WTC11 (cell line): ENCODE results near the gene C17orf50. TPM values are rescaled to one million over a fixed set of nuclear protein-coding genes. Genes with fewer than 3 reads are reported as not detected.

Experiments used
- ATAC-seq: fragments of 200-7000 bp; cut with Tn5 transposase; 2 replicates; pipeline ENCODE4 v1.10.0; 2021; ENCODE audit warnings: mild to moderate bottlenecking, moderate library complexity
- CTCF ChIA-PET: fragments of 300-600 bp; sonication (Branson Sonifier 250); formaldehyde crosslinking; loops from one replicate; lab custom pipeline; 2021; ENCODE audit warnings: antibody characterized with exemption; lab: Charles Lee
- POLR2A ChIA-PET: fragments of 350-600 bp; sonication (Branson Sonifier 250); formaldehyde crosslinking; loops from one replicate; lab custom pipeline; 2021; ENCODE audit warnings: antibody characterized with exemption; lab: Charles Lee
- DNase-seq: peaks from one replicate; pipeline ENCODE4 v3.0.0; 2021; ENCODE audit warnings: low spot score
- H3K27ac Mint-ChIP-seq: 2 replicates; pipeline ENCODE4 v1.8.0; 2021; ENCODE audit warnings: mixed read lengths
- H3K27me3 Mint-ChIP-seq: 2 replicates; pipeline ENCODE4 v1.8.0; 2021; ENCODE audit warnings: low read depth, mild to moderate bottlenecking, moderate library complexity, mixed read lengths
- H3K36me3 Mint-ChIP-seq: 2 replicates; pipeline ENCODE4 v1.8.0; 2021; ENCODE audit warnings: mixed read lengths
- H3K4me1 Mint-ChIP-seq: 2 replicates; pipeline ENCODE4 v1.8.0; 2022; ENCODE audit warnings: mixed read lengths
- H3K4me3 Mint-ChIP-seq: 2 replicates; pipeline ENCODE4 v1.8.0; 2021; ENCODE audit warnings: mild to moderate bottlenecking, moderate library complexity, mixed read lengths
- H3K9me3 Mint-ChIP-seq: 2 replicates; pipeline ENCODE4 v1.8.0; 2021; ENCODE audit warnings: mixed read lengths
- ATF1 ChIP-seq: sonication (generic); formaldehyde crosslinking; IDR thresholded peaks from 2 replicates; pipeline ENCODE4 v1.8.1; 2023; ENCODE audit warnings: mild to moderate bottlenecking, moderate library complexity, missing genetic modification reagents
- CBFB ChIP-seq: sonication (generic); formaldehyde crosslinking; IDR thresholded peaks from 2 replicates; pipeline ENCODE4 v1.8.1; 2022; ENCODE audit warnings: mild to moderate bottlenecking, low read depth, missing genetic modification reagents
- E2F4 ChIP-seq: sonication (generic); formaldehyde crosslinking; IDR thresholded peaks from 2 replicates; pipeline ENCODE4 v1.8.1; 2022; ENCODE audit warnings: low read depth, mild to moderate bottlenecking, moderate library complexity, missing genetic modification reagents, borderline replicate concordance
- ESRRA ChIP-seq: sonication (generic); formaldehyde crosslinking; IDR thresholded peaks from 2 replicates; pipeline ENCODE4 v1.8.1; 2022; ENCODE audit warnings: mild to moderate bottlenecking, missing genetic modification reagents, borderline replicate concordance
- ETV6 ChIP-seq: sonication (generic); formaldehyde crosslinking; IDR thresholded peaks from 2 replicates; pipeline ENCODE4 v1.8.1; 2022; ENCODE audit warnings: mild to moderate bottlenecking, missing genetic modification reagents
- FOXK1 ChIP-seq: sonication (generic); formaldehyde crosslinking; IDR thresholded peaks from 2 replicates; pipeline ENCODE4 v1.8.0; 2022; ENCODE audit warnings: mild to moderate bottlenecking, moderate library complexity, missing genetic modification reagents
- HMGA2 ChIP-seq: fragments of 250-450 bp; sonication (Bioruptor Pico); IDR thresholded peaks from 2 replicates; pipeline ENCODE4 v1.4.0; 2021; ENCODE audit warnings: mild to moderate bottlenecking, moderate library complexity
- KAT7 ChIP-seq: sonication (generic); formaldehyde crosslinking; IDR thresholded peaks from 2 replicates; pipeline ENCODE4 v1.8.1; 2023; ENCODE audit warnings: missing genetic modification reagents, mild to moderate bottlenecking, borderline replicate concordance
- NFYB ChIP-seq: sonication (generic); formaldehyde crosslinking; conservative IDR thresholded peaks from 2 replicates; pipeline ENCODE4 v1.8.0; 2022; ENCODE audit warnings: low read depth, missing genetic modification reagents
- NR3C1 ChIP-seq: sonication (generic); formaldehyde crosslinking; conservative IDR thresholded peaks from 2 replicates; pipeline ENCODE4 v1.8.1; 2023; ENCODE audit warnings: low read depth, mild to moderate bottlenecking, missing genetic modification reagents
- SMAD3 ChIP-seq: sonication (generic); formaldehyde crosslinking; IDR thresholded peaks from 2 replicates; pipeline ENCODE4 v1.8.0; 2022; ENCODE audit warnings: missing genetic modification reagents, mild to moderate bottlenecking, borderline replicate concordance
- STAT6 ChIP-seq: sonication (generic); formaldehyde crosslinking; conservative IDR thresholded peaks from 2 replicates; pipeline ENCODE4 v1.8.1; 2023; ENCODE audit warnings: mild to moderate bottlenecking, low read depth, missing genetic modification reagents, moderate library complexity
- ZBTB43 ChIP-seq: sonication (generic); formaldehyde crosslinking; IDR thresholded peaks from 2 replicates; pipeline ENCODE4 v1.8.1; 2023; ENCODE audit warnings: mild to moderate bottlenecking, missing genetic modification reagents
- ZMAT4 ChIP-seq: fragments of 250-450 bp; sonication (Bioruptor Pico); IDR thresholded peaks from 2 replicates; pipeline ENCODE4 v1.9.0; 2021; ENCODE audit warnings: mild to moderate bottlenecking
- ZNF263 ChIP-seq: sonication (generic); formaldehyde crosslinking; IDR thresholded peaks from 2 replicates; pipeline ENCODE4 v1.8.1; 2022; ENCODE audit warnings: low read depth, mild to moderate bottlenecking, moderate library complexity, missing genetic modification reagents
- ZNF396 ChIP-seq: fragments of 250-450 bp; sonication (Bioruptor Pico); IDR thresholded peaks from 2 replicates; pipeline ENCODE4 v1.8.0; 2021; ENCODE audit warnings: mild to moderate bottlenecking, moderate library complexity, borderline replicate concordance
- ZNF423 ChIP-seq: fragments of 250-450 bp; sonication (Bioruptor Pico); IDR thresholded peaks from 2 replicates; pipeline ENCODE4 v2.1.2; 2022; ENCODE audit warnings: mild to moderate bottlenecking, moderate library complexity
- ZNF425 ChIP-seq: fragments of 250-450 bp; sonication (Bioruptor Pico); conservative IDR thresholded peaks from 2 replicates; pipeline ENCODE4 v1.9.0; 2021; ENCODE audit warnings: mild to moderate bottlenecking
- total RNA-seq: library from RNA; stranded (reverse); gene quantifications from 3 replicates; pipeline ENCODE4 v1.2.3, GENCODE V29; 2021

C17orf50 gene
- total RNA-seq, 1 experiment from 2014 or later: 0.35 TPM

GRCh38 chr17:35710950-35711349 is 49.7 kb upstream of the C17orf50 start:
- H3K4me1 Mint-ChIP-seq: no peaks in the 10 kb centered on the region
- no peak overlapping the region for H3K27ac Mint-ChIP-seq
- CTCF ChIA-PET: interaction anchor here (1.2 to 1.4 kb wide), 2 partner anchors 17 to 36 kb away, joined by 3 to 7 read pairs; no protein-coding TSS in a partner anchor
- no peak for TF ChIP-seq NR3C1
- no peak for TF ChIP-seq NFYB
- no peak for TF ChIP-seq FOXK1 (CRISPR knock-in tag)
- no peak for TF ChIP-seq ZNF263 (CRISPR knock-in tag)
- ATAC-seq (no peak), DNase-seq (no peak)
- POLR2A ChIA-PET: no interaction called here
- peaks cover 30% of the 10 kb centered on the region for H3K36me3 Mint-ChIP-seq
- H3K27me3 Mint-ChIP-seq: no peaks in the 10 kb centered on the region
- no peak overlapping the region for H3K4me3 Mint-ChIP-seq
- H3K9me3 Mint-ChIP-seq: no peaks in the 10 kb centered on the region

GRCh38 chr17:35713069-35713728 is 47.5 kb upstream of the C17orf50 start:
- ATAC-seq: no peak
- POLR2A ChIA-PET: no interaction called here

GRCh38 chr17:35714988-35715387 is 45.7 kb upstream of the C17orf50 start:
- Mint-ChIP-seq H3K36me3 (peaks cover 31% of the 10 kb centered on the region), H3K4me1 (no peaks in the 10 kb centered on the region), H3K27me3 (no peaks in the 10 kb centered on the region), H3K27ac (no peak overlapping the region), H3K9me3 (no peaks in the 10 kb centered on the region), H3K4me3 (no peak overlapping the region)
- POLR2A ChIA-PET: no interaction called here
- TF ChIP-seq FOXK1 (CRISPR knock-in tag) (no peak), ZNF423 (CRISPR knock-in tag) (no peak), CBFB (CRISPR knock-in tag) (no peak), NFYB (no peak), KAT7 (CRISPR knock-in tag) (no peak), SMAD3 (no peak), HMGA2 (no peak), ZMAT4 (CRISPR knock-in tag) (no peak), ZNF263 (CRISPR knock-in tag) (no peak), E2F4 (CRISPR knock-in tag) (no peak), ESRRA (CRISPR knock-in tag) (no peak), STAT6 (CRISPR knock-in tag) (no peak), ZBTB43 (CRISPR knock-in tag) (no peak)
- CTCF ChIA-PET: no interaction called here
- ATAC-seq (no peak), DNase-seq (no peak)

More at GRCh38 chr17:35713069-35713728, 47.5 kb upstream of the C17orf50 start:
- TF ChIP-seq ZNF425: no peak
- TF ChIP-seq ZNF396 (CRISPR knock-in tag): no peak
- TF ChIP-seq ETV6: no peak
- TF ChIP-seq ATF1 (CRISPR knock-in tag): no peak
- Mint-ChIP-seq H3K4me3 (no peak overlapping the region), H3K4me1 (no peaks in the 10 kb centered on the region), H3K36me3 (peaks cover 35% of the 10 kb centered on the region), H3K9me3 (no peaks in the 10 kb centered on the region), H3K27ac (no peak overlapping the region), H3K27me3 (no peaks in the 10 kb centered on the region)
- no peak for DNase-seq
- CTCF ChIA-PET: interaction anchor here (1.1 to 1.4 kb wide), 2 partner anchors 34 to 51 kb away, joined by 3 read pairs; no protein-coding TSS in a partner anchor
